DMS153 treated with DMSO at 0.1 percent for 48 hours (cell line): ENCODE measurements around the gene UBE2C.
A peak's percentile ranks its signal among the peaks of the same experiment; 100 is the strongest.
"Not testable (repeated sequence)": the region's sequence is repeated elsewhere in the genome, so short reads cannot be mapped to it uniquely, and the experiment has no call there.

Experiments
- DNase-seq: peaks from one replicate; lab custom pipeline; 2025; ENCODE audit not compliant: unreplicated experiment; lab: John Stamatoyannopoulos, UW

Gene UBE2C

GRCh38 chr20:45812157-45813005 is at the start of gene UBE2C:
TSS of gene UBE2C (plus strand) at chr20:45812644. CDS start at chr20:45812696, 52 bp downstream.
- DNase-seq, result peak; percentile 98

- not testable (repeated sequence) for DNase-seq
Measured at GRCh38 chr20:45764618-45765282, 47.7 kb upstream of the UBE2C start.

GRCh38 chr20:45765307-45765875 is 47.1 kb upstream of the UBE2C start:
- DNase-seq, result no peak

- no peak for DNase-seq
Measured at GRCh38 chr20:45765980-45766379, 46.5 kb upstream of the UBE2C start.

GRCh38 chr20:45768479-45768878 is 44.0 kb upstream of the UBE2C start:
- DNase-seq, result no peak

GRCh38 chr20:45771182-45771759 is 41.2 kb upstream of the UBE2C start:
- peak; percentile 80 for DNase-seq

GRCh38 chr20:45772693-45773092 is 39.8 kb upstream of the UBE2C start:
- DNase-seq, result no peak

- no peak for DNase-seq
Measured at GRCh38 chr20:45774945-45775344, 37.5 kb upstream of the UBE2C start.

- no peak for DNase-seq
Measured at GRCh38 chr20:45775411-45775810, 37.0 kb upstream of the UBE2C start.

GRCh38 chr20:45776931-45777330 is 35.5 kb upstream of the UBE2C start:
- DNase-seq, result no peak

- DNase-seq, result no peak
Measured at GRCh38 chr20:45779011-45779915, 33.2 kb upstream of the UBE2C start.

GRCh38 chr20:45780159-45780558 is 32.3 kb upstream of the UBE2C start:
- no peak for DNase-seq

GRCh38 chr20:45781391-45781931 is 31.0 kb upstream of the UBE2C start:
- DNase-seq, result no peak

GRCh38 chr20:45782890-45783289 is 29.6 kb upstream of the UBE2C start:
- DNase-seq, result no peak

- no peak for DNase-seq
Measured at GRCh38 chr20:45783656-45784294, 28.7 kb upstream of the UBE2C start.

GRCh38 chr20:45788351-45788750 is 24.1 kb upstream of the UBE2C start:
- DNase-seq, result no peak

- DNase-seq, result no peak
Measured at GRCh38 chr20:45792317-45793118, 19.9 kb upstream of the UBE2C start.

- DNase-seq, result no peak
Measured at GRCh38 chr20:45796337-45797065, 15.9 kb upstream of the UBE2C start.
